ENCODE measurements around the gene RGS7.

GRCh38 chr1:241308011-241308410 is 49.0 kb downstream of the RGS7 start:
- TF ChIP-seq CTCF (IDR thresholded peaks at IDR 0.05), result no peak
- no peak for TF ChIP-seq POLR2A (IDR thresholded peaks at IDR 0.05)

All from vagina (tissue), 2 donors.